HG03108 (cell line): ENCODE measurements around the gene BLOC1S1.
A peak's percentile ranks its signal among the peaks of the same experiment; 100 is the strongest.

ENCODE experiments used
- ATAC-seq: cut with Tn5 transposase; IDR thresholded peaks from one replicate; pipeline ENCODE4 v1.9.1; 2021; ENCODE audit warnings: moderate library complexity; ENCODE audit not compliant: unreplicated experiment

BLOC1S1 gene

DNA sequence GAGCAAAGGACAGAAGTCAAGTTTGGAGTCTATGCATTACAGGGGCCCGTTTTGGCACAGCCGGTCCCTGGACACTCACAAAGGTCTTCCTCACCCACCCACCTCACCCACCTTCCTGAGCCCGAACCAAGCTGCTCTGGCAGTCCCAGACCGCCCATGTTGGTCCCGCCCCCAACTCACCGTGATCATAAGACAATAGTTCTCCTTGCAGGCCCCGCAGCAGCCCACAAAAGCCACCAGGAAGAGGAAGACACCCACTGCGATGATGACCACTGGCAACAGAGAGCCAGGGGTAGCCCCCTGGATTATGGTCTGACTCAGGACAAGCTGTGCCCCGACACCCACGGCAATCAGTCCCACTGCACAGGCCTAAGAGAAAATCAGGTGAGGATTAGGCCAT lies 11.1 kb downstream of the BLOC1S1 start:
- no peak for ATAC-seq

DNA sequence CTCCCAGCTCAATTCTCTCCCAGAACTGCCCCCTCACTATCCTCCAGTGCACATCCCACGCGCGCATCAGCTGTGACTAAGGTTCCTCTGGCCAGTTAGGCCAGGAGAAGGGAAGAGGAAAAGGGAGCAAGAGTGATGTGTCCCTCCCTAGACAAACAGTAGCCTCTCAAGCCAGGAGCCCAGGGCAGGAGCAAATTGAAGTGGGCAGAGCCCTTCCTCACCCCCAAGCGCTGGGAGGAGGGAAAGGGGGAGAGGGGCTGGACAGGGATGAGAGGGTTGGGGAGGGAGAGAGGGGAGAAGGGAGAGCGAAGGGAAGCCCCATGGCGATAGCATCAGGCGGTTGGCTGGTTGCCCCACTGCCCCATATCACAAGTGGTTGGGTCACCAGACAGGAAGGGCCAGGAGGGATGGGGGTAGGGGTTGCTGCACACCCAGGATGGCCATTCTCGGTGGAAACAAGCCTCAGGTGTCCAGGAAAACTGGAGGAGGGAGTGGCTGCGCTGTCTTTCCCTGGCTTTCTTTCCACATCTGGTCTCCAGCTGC lies 11.9 kb downstream of the BLOC1S1 start:
- no peak for ATAC-seq

DNA sequence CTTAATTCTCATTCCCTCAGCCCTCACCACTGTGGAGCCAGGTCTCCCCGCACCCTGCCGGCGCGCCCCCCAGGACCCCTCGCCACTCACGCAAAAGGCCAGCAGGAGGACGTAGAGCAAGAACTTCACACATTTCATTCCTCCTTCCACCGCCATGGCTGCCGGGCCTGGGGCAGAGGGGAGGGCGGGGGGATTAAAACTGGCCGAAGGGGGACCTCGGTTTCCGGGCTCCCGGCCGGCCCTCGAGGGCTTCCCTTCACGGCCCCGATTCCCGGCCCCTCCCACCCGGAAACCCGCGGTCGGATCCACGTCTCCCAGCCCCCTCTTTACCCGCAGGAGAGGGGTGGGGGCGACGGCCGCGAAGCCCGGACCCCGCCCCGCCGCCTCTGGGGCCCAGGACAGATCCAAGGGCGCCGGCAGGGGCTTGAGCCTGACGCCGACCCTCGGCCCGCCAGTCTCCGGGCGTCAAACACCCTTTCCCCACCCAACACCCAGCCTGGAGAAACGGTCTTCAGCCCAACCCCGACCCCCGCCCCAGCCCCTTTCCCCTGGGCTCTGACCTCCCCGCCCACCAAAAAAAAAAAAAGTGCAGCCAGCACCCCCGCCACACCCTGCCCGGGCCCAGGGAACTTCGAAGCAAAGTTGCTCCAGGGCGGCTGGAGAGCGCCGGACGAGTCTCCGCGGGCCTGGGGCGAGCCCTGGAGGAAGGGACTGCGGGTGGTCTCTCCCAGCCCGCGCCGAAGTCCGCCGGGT lies 12.5 kb downstream of the BLOC1S1 start:
- peak; percentile 11 for ATAC-seq

DNA sequence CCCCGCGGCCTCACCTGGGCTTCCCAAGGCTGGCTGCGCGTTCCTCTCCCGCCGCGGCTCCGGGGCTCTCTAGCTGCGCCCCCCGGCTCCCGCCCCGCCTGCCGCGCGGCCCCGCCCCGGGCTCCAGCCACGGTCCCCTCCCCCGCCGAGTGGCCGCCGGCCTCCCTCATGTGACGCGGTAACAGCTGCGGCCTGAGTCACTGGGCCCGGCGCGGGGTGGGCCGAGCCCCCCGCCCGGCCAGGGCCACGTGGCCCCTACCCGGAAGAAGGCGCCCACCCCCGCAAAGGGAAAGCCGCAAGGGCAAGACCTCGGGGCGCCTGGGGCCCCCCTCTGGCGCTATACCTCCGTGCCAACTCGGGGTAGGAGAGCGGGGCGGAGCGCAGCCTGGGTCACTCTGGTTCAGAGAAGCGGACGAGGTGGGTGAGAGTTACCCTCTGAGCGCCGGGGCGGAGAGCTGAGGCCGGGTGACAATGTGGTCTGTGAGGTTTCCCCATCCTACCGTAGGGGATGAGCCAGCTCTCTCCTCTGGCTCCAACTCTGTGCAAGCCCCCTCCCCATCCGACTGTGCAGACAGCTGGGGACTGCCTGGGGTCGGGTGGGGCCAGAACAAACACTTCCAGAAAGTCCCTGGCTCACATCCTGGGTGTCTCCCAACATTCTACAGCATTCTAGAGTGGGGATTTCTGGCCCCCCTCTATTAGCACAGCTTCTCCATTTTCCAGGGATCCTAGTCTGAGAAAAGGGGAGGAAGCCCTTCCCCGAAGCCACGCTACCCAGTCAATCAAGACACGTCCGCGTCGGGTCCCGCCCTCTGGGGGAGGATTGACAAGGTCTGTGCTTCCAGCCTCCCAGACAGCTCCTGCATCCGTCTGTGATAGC lies 13.3 kb downstream of the BLOC1S1 start, which contains the start of gene CD63:
Gene CD63, minus strand, starts transcription at position 71 of the 880 bp plus-strand sequence. CDS start 668 bp downstream, outside the sequence.
- peak; percentile 69 for ATAC-seq

DNA sequence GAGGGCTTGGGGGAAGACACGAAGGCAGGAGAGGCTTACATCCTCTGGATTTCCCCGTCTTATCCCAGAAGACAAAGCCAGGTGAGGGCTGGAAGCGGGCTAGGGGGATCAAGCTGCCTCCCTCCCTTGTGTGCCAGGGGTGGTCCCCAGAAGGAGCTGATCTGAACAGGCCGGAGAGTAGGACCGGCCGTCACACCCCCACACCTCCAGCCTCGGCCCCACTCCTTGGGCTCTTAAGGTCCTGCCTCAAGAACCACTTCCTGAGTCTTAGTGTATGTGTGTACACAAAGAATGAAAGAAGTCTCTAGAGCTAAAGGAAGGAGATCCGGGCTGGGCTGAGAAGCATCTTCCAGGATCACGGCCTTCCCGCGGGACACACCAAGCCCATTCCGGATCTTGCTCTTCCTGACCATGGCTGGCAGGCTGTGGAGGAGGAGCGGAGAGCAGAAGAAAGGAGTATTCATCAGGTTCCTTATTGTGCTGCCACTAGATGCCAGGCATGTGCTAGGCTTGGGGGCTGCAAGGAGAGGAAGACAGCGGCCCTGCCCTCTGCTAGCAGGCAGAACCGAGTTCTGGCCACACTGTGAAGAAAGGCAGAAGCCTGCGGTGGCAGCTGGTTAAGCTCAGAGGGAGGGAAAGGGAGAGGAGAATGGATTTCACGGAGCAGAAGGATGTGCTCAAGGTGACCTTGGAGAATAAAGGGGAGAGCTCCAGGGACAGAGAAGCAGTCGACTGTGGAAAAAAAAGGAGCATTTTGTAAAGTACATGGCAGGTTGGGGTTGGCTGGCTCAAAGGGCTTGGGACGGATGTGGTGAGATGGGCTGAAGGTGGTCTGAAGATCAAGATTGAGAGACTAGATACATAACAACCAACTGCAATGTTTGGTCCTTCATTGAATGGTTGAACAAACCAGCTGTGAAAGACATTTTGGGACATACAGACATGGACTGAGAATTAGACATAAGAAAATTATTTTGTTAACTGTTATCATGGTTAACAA lies 14.3 kb downstream of the BLOC1S1 start:
- peak; percentile 39 for ATAC-seq

DNA sequence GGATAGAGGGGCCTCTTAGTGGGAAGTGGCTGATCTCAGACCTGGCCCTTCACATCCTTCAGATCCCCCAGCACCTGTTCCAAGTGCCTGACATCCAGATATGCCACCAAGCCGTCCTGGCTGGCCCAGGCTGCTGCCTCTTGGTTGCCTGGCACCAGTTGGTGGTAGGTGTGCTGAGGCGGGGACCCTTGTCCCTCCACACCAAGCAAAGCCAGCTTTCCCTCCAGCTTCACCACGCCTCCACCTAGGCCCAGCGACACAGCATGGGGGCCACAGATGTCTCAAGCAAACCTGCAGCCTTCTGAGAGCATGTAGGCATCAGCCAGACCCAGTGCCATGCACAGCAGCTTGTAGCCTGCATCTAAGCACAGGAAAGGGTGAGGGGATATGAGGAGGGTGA lies 16.4 kb downstream of the BLOC1S1 start:
- ATAC-seq, result no peak

DNA sequence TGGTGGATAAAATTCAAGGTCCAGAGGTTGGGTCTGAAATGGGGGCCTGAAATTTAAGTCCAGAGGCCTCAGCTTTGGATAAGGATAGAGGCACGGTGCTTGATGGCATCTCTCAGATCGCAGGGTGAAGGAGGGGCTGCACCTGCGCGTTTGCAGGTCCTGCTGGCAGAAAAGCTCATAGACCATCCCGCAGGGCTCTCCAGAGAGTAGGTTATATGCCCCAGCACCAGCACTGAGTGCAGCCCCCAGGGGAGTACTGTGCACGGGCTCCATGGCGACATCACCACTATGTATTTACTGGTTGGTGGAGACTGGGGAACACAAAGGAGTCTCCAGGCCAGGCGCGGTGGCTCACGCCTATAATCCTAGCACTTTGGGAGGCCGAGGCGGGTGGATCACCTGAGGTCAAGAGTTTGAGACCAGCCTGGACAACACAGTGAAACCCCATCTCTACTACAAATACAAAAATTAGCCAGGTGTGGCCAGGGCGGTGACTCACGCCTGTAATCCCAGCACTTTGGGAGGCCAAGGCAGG lies 17.2 kb downstream of the BLOC1S1 start:
- ATAC-seq, result no peak

DNA sequence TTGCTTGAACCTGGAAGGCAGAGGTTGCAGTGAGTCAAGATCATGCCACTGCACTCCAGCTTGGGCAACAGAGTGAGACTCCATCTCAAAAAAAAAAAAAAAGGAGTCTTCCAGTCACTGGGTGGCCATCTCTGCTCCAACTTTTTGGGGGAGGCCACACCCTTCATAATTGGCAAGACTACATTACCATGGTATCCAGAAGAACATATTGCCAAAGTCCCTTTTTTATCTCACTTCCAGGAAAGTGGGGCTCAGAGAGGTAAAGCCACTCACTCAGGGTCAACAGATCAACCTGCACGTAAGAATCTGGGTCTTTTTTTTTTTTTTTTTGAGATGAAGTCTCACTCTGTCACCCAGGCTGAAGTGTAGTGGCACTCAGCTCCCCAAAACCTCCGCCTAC lies 18.0 kb downstream of the BLOC1S1 start:
- no peak for ATAC-seq

DNA sequence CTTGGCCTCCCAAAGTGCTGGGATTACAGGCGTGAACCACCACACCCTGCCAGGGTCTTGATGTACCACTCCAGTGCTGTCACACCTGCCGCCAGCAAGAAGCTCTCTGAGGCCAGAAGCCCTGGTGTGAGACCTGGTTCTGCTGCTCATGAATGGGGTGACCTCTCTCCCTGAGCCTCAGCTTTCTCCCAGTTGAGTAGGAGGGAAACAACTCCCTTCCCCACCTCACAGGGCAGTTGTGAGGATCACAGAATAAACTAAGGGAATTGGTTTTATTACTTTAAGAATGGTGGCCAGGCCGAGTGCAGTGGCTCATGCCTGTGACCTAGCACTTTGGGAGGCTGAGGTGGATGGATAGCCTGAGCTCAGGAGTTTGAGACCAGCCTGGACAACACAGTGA lies 18.7 kb downstream of the BLOC1S1 start:
- no peak for ATAC-seq

DNA sequence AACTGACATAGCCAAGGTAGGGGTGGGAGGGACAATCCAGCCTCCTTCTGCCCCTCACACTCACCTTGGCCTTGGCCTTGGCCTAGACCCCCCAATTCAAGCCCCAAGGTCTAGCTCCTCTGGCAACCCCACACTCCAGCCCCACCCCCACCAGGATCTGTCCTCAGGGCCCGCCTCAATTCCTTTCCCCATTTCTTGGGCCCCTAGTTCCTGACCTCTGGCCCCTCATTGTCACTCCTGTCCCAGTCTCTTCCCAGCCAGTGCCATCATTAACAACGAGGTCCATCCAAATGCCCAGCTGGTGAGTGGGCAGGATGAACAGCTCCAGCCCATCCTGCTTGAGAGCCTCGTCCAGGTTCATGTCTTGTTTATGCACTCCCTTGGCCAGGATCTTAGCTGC lies 20.2 kb downstream of the BLOC1S1 start:
- ATAC-seq, result no peak

DNA sequence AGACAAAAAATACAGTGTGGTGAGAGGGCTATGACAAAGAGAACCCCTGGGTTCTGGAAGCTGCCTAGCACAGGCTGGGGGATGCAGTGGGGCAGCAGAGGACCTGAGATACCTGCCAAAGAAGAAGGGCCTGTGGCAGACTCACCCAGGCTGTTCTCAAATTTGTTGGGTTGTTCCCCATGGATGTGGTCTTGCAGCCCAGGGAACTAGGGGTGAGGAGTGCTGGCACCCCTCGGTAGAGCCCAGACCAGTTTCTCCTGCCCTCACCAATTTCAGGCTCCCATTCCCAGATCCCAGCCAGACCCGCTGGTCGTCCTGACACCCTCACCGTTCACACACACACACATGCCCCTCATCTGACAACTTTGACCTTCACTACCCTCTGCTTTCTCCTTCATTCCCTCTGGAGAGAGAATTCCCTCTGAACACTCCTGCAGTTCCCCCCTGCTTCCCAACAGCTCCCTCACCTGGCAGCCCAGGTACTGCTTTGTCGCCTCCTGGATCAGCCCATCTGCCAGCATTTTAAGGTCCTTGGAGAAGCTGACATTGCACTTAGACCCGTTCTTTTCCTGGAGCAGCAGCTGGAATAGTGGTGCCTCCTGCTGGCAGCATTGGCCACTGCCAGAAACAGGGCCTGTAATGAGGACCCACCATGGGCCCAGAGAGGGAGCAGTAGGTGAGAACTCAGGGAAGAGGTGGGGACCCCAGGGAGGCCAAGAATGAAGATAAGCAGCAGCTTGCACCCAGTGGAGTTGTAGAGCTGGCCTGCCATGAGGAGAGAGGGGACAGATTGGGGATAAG lies 21.1 kb downstream of the BLOC1S1 start:
- ATAC-seq, result no peak

DNA sequence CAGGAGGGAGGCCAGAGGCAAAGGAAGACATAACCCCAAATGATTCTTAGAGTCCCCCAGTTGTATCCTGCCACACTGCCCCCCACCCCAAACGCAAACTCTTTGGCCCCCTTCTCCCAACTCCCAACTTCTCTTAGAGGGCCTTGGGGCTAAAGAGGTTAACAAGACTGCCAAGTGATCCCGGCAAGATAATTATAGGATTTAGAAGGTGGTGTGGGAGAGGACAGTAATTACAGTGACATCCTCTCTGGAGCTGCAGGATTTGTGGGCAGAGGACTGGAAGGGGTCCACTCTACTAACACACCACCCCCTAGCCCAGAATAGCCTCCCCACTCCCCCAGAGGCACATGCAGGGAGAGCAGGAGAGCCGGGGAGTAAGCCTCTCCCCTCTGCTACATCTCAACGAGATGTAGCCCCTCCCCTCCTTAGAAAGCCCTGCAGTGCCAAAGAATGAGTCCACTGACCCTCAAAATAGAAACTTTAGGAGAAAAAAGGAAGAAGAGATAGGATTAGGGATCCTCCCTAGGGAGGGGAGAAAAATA lies 21.8 kb downstream of the BLOC1S1 start:
- ATAC-seq, result no peak

DNA sequence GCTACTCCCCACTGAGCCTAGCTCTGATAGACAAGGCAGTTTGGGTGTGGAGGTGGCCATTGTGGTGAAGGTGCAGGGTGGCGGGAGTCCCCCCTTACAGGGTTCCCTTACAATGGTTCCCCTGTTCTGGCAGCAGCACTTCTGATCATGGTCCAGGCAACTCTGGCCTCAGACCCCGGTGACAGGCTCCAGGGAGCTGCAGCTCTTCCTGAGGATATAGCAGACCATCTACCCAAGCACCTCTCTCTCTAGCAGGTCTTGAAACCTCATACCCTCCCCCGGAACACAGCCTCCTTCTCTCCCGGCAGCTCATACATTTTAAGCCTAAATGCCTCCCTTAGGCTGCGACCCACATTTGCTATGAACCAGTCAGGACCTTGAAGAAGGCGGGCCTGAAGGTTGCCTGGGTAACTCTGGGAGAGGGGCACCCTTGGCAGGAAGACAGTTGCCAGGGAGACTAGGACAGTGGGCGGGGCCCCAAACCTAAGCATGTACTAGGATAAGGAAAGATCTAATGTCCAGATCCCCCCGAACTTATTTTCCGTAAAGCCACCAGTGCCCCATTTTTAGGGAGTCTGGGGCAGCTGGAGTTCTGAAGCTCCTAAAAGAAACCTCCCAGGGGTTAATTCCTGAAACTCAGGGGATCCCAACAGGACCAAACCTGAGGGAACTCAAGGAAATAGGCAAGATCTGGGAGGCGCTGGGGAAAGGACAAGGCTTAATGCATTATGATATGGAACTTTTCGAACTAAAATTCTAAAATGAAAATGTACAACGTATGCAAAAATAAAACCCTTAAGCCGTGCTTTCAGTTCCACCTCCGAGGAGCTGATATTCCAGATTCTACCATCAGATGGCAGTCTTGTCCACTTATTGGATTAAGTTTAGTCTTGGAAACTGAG lies 22.5 kb downstream of the BLOC1S1 start:
- peak; percentile 86 for ATAC-seq

DNA sequence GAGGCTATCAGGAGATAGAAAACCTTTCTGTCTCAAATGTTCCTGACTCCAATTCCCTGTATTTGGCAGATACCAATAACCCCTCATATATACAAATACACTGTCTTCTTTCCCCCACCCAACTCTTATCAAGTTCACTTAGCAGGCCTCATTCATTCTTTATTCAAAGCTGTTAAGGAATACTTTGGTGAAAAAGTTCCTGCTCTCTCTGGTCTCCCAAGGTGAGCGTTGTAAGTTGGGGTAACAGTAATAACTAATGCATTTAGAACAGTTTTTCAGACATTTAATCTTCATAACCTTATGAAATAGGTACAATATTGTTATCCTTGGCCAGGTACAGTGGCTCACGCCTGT lies 23.2 kb downstream of the BLOC1S1 start:
- no peak for ATAC-seq

DNA sequence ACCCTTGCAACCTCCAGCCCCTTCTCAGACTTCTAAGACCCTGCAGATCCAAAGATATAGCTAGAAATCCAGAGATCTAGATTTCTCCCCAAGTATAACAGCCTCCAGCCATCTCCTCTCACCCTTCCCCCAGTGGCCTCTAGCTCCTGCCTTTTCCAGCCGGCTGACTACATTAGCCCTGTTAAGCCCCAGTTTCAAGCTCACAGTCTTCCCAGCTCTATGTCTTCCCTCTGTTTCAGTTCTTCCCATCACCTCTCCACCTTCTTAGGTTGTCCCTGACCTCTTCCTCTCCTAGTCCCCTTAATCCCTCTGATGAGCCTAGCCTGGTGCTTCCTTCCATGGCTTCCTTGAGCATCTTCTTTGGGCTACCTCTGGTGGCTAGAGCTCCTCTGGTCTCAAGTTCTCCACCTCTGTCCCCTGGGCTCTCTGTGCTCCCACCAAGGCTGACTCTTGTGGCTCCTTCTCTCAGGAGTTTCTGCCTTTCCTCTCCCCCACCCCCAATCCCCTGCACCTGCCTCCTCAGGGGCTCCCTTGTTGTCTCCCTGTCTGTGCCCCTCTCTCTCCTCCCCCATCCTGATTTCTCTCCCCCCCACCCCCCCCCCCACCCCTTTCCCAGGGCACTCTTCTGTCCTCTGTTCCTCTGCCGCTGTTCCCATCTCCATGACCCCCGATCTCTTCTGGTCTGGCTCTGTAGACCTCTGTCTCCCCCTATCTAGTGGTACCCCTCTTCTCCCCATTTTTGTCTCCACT lies 26.3 kb downstream of the BLOC1S1 start:
- ATAC-seq, result no peak

DNA sequence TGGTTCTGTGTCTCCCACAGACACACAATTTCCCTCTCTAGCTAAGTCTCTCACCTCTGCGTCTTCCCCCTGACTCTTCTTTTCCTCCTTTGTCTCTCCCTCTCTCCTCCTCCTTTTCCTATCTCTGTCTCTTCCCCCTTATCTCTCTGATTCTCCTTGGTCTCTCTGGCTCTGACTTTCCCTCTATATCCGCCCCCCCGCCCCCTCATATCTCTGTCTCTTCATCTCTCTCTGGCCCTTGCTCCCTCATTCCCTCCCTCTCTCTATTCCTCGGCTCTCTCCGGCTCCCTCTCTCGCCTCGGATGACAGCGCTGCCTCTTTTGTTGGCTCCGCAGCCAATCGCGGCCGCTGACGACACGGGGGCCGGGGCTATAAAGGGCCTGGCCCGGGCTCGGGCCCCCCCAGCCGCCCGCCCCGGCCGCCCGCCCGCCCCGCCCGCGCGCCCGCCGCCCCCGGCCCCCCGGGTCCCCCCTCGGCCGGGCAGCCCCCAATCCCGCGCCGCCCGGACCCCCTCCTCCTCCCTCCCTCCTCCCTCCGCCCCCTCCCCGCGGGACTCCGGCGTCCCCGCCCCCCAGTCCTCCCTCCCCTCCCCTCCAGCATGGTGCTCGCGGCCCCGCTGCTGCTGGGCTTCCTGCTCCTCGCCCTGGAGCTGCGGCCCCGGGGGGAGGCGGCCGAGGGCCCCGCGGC lies 27.0 kb downstream of the BLOC1S1 start, which contains the start of gene GDF11:
Gene GDF11, plus strand, starts transcription at position 404 of the 687 bp plus-strand sequence. Its CDS starts 195 bp downstream, at position 599.
- ATAC-seq, result peak; percentile 27
